HEK293T (cell line): Measurements from ENCODE around the gene KLRC1.
"Not testable (repeated sequence)": the region's sequence is repeated elsewhere in the genome, so short reads cannot be mapped to it uniquely, and the experiment has no call there.

Source experiments
- PKNOX1 ChIP-seq: fragments of 450-650 bp; IDR thresholded peaks from 2 replicates; pipeline ENCODE4 v1.6.1; 2016
- SP1 ChIP-seq: fragments of 450-650 bp; IDR thresholded peaks from 2 replicates; pipeline ENCODE4 v1.6.1; 2017

DNA sequence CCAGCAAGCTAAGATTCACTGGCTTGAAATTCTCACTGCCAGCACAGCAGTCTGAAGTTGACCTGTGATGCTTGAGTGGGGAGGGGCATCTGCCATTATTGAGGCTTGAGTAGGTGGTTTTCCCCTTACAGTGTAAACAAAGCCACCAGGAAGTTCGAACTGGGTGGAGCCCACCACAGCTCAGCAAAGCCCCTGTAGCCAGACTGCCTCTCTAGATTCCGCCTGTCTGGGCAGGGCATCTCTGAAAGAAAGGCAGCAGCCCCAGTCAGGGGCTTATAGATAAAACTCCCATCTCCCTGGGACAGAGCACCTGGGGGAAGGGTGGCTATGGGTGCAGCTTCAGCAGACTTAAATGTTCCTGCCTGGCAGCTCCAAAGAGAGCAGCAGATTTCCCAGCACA is 28.7 kb upstream of the KLRC1 start:
- TF ChIP-seq SP1, PKNOX1: not testable (repeated sequence)
